Left kidney (tissue), 8 donors: ENCODE data around the gene ANKRA2. TPM values are rescaled to one million over a fixed set of nuclear protein-coding genes. Genes with fewer than 3 reads are reported as not detected.

Experiments used
- DNase-seq: peaks from one replicate; pipeline ENCODE4 v3.0.0-alpha.2; 2013
- long read RNA-seq, 8 donors: transcript quantifications; one replicate each; lab custom pipeline, GENCODE V29; 2026
- polyA plus RNA-seq: library from polyadenylated mRNA; unstranded; fragments of 120-200 nt; gene quantifications from one replicate; pipeline ENCODE4 v1.2.1, GENCODE V29; 2013; ENCODE audit not compliant: insufficient read length

Gene ANKRA2, protein sequence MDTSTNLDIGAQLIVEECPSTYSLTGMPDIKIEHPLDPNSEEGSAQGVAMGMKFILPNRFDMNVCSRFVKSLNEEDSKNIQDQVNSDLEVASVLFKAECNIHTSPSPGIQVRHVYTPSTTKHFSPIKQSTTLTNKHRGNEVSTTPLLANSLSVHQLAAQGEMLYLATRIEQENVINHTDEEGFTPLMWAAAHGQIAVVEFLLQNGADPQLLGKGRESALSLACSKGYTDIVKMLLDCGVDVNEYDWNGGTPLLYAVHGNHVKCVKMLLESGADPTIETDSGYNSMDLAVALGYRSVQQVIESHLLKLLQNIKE
- 67.6 TPM for polyA plus RNA-seq
- long read RNA-seq, donor 1, transcript ANKRA2-201 (9 exons, 2,063 nt): major isoform, 8 of 22 reads
- long read RNA-seq, donor 1, transcript ANKRA2-205 (2 exons, 573 nt): major isoform, 8 of 22 reads
- long read RNA-seq, donor 1, partial matches to known transcripts: 0 of 22 reads
- long read RNA-seq, donor 1, other reads (novel, unspliced or antisense): 0 of 22 reads
- long read RNA-seq, donor 2, transcript ANKRA2-205 (2 exons, 573 nt): major isoform, 20 of 41 reads
- long read RNA-seq, donor 2, transcript ANKRA2-201 (9 exons, 2,063 nt): minor isoform, 7 of 41 reads
- long read RNA-seq, donor 2, partial matches to known transcripts: 9 of 41 reads
- long read RNA-seq, donor 2, other reads (novel, unspliced or antisense): 0 of 41 reads
- long read RNA-seq, donor 3, transcript ANKRA2-205 (2 exons, 573 nt): major isoform, 16 of 27 reads
- long read RNA-seq, donor 3, partial matches to known transcripts: 0 of 27 reads
- long read RNA-seq, donor 3, other reads (novel, unspliced or antisense): 0 of 27 reads
- long read RNA-seq, donor 4, partial matches to known transcripts: 0 of 6 reads
- long read RNA-seq, donor 4, other reads (novel, unspliced or antisense): 0 of 6 reads
- long read RNA-seq, donor 5, transcript ANKRA2-208 (4 exons, 1,298 nt): minor isoform, 6 of 38 reads
- long read RNA-seq, donor 5, transcript ANKRA2-205 (2 exons, 573 nt): major isoform, 14 of 38 reads
- long read RNA-seq, donor 5, transcript ANKRA2-207 (4 exons, 730 nt): minor isoform, 5 of 38 reads
- long read RNA-seq, donor 5, transcript ANKRA2-201 (9 exons, 2,063 nt): minor isoform, 8 of 38 reads
- long read RNA-seq, donor 5, partial matches to known transcripts: 0 of 38 reads
- long read RNA-seq, donor 5, other reads (novel, unspliced or antisense): 0 of 38 reads
- long read RNA-seq, donor 6, transcript ANKRA2-205 (2 exons, 573 nt): major isoform, 8 of 20 reads
- long read RNA-seq, donor 6, partial matches to known transcripts: 0 of 20 reads
- long read RNA-seq, donor 6, other reads (novel, unspliced or antisense): 6 of 20 reads
- long read RNA-seq, donor 7, transcript ANKRA2-206 (2 exons, 447 nt): minor isoform, 6 of 39 reads
- long read RNA-seq, donor 7, transcript ANKRA2-201 (9 exons, 2,063 nt): minor isoform, 5 of 39 reads
- long read RNA-seq, donor 7, transcript ANKRA2-205 (2 exons, 573 nt): major isoform, 20 of 39 reads
- long read RNA-seq, donor 7, transcript ANKRA2-208 (4 exons, 1,298 nt): minor isoform, 5 of 39 reads
- long read RNA-seq, donor 7, partial matches to known transcripts: 0 of 39 reads
- long read RNA-seq, donor 7, other reads (novel, unspliced or antisense): 0 of 39 reads
- long read RNA-seq, donor 8, transcript ANKRA2-205 (2 exons, 573 nt): major isoform, 6 of 14 reads
- long read RNA-seq, donor 8, partial matches to known transcripts: 0 of 14 reads
- long read RNA-seq, donor 8, other reads (novel, unspliced or antisense): 0 of 14 reads

DNA sequence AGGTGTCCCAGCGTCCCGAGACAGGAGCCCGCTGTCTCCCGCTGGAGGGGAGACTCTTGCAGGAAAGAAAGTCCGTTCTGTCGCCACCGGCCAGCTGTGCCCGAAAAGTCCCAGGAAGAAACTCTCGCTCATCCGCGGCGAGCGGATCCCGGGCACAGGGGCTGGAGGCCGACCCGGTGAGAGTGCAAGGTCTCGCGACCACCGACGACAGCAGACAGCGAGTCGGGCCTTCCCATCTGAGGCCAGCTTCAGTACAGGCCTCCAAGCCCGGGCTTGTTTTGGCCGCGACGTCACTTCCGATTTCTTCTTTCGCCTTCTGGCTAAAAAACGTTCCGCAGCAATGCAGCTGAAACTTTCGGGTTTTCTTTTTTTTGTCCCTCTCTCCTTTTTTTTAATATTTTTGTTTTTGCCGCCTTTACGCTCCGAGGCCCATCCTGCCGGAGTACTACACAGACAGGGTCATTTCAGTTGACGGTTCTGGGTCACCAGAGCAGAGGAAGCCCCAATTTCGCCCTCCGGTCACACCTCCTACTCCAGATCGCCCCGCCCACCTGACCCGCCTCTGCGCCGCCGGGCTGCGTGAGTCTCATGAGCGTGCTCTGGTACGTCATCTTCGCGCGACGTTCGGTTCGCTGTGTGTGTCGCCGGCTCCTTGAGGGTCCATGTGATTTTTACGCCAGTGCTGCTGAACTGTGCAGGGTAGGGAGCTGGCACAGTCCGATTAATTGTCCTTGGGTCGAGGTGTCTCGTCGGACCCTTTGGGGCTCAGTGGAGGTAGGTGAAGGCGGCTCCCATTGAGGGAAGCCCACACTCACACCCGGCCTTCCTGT lies at the start of gene ANKRA2, which contains the start of gene UTP15:
TSS of gene ANKRA2 (minus strand) at position 501 of the 830 bp plus-strand sequence. CDS start 2,758 bp downstream, outside the sequence.
TSS of gene UTP15 (plus strand) at position 605 of the 830 bp plus-strand sequence. CDS start 1,602 bp downstream, outside the sequence.
- DNase-seq: peak; percentile 99

DNA sequence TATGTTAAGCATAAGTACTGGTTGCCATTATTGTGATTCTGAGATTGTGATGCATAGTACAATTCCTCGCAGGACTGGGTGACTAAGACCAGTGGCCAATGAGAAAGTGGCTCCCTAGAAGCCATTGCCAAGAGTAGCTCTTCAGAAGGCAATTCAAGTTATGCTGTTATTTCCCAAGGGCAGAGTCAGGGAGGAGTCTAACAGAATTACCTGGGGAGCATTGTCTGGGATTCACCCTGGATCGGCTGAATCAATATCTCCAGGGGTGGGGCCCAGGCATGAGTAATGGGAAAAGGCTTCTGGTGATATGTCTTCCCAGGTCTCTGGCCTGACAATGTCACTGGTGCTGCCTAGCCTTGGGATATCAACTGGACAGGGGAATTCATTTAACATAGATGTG lies 49.6 kb upstream of the ANKRA2 start:
- no peak for DNase-seq

DNA sequence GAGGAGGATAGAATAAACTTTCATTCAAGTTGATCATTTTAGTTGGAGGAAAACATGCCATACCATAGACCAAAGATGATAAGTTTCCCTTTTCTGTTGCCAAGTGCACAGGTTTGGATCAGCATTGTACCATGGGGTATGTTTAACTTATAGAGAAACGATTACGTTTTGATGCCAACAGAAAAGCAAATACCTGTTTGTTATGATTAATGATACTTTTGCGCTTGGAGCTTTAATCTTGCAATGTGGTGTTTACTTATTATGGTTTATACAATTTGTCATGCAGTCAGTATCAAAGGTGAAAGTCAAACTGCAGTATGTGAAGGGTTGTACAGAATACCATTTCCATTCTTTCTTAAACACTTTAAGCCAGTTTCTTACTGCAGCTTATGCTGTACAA lies 47.4 kb upstream of the ANKRA2 start:
- DNase-seq: no peak

DNA sequence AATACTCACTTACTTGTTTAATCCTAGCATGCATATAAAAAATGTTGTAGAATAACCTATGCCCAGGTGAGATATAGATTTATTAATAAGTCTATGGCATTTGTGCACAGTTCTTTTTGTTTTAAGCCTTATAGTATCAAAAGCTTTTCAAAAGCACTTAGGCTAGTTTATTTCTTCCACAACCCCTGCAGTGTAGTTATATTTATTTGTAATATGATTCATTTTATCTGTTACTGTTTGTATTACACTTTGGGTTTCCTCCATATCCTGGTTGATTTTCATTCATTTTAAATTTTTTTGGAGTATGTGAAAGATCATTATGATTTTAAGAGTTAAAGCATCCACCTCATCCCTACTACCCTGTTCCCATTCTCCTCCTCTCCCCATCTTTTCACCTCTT lies 41.8 kb upstream of the ANKRA2 start:
- DNase-seq: no peak

DNA sequence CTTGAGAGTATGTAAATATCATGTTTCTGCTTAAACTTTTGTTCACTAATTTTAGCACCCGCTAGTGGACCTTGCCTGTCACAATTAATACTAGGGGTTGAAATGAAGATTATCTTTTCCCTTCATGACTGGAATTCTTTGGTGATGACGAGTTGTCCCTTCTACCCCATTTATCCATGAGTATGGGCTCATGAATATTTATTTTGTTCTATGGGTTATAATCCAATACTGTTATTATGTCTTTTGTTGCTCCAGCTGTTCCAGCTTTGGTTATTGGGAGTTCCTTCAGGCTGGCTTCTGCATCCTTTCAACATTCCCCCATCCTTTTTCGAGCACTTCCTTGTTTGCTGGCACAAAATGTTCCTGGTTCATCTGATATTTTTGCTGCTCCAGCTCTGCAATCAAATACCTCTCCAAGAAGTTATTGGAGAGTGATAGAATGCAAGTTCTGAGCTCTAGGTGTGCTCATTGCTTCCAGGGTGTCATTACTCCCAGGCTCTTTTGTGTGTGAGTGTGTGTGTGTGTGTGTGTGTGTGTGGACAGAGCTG lies 40.8 kb upstream of the ANKRA2 start:
- no peak for DNase-seq

DNA sequence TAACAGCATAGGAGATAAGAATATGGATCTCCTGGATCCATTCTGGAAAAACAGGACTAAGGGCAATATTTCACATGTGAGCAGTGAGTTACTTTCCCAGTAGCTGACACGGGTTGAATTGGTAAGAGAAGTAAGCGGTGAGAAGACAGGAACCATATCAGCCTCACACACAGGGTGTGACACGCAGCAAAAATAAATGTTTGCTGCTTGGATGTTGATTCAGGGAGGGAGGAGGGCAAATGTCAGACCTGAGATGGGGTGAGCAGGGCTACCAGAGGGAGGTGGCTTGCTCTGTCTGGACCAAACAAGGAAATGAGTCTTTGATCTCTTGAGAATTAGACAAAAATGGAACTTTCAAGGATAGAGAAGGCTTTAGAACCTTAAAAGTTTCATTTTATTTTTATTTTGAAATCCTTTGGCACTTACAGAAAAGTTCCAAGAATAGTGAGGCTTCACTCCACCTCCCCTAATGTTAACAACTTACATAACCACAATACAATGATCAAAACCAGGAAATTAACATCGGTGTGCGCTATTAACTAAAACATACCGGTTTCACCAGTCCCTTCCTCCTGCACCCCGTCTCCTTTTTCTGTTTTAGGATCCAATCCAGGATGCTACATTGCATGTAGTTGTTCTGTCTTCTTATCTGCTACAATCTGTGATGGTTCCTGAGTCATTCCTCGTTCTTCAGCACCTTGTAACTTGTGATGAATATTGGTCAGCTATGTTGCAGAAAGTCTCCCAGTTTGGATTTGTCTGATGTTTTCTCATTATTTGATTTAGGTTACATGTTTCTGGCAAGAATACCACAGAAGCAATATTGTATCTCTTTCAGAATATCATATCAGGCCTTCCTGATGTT lies 40.0 kb upstream of the ANKRA2 start:
- no peak for DNase-seq

DNA sequence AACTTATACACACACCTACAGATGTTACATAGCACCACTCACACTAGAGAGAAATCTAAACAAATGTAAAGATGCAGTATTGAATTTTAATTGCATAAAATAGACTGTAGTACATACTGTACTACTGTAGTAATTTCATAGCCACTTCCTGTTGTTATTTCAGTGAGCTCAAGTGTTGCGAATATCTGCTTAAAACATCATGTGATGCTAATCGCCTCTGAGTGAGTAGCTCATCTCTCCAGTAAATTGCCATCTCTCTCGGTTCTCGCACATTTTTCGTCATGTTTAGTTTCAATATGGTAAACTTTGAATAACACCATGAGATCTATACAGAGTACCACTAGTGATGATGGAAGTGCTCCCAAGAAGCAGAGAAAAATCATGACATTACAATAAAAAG lies 38.6 kb upstream of the ANKRA2 start:
- no peak for DNase-seq

DNA sequence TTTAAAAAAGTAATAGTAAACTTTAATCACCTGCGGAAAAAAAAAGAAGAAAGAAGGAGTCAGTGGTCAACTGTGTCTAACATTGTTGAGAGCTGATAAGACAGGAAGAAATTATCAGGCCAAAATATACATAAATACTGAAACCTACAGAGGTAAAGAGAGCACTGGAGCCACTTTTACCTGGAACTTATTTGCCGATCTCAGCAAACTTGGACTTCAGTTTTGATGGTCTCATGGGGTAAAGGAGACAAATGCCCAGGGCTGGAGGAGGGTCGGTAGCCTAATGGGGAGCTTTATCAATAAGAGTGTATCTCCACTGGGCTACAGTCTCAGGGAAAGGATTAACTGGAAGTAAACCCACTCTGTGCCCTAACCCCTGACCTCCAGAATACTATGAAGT lies 33.9 kb upstream of the ANKRA2 start:
- no peak for DNase-seq

DNA sequence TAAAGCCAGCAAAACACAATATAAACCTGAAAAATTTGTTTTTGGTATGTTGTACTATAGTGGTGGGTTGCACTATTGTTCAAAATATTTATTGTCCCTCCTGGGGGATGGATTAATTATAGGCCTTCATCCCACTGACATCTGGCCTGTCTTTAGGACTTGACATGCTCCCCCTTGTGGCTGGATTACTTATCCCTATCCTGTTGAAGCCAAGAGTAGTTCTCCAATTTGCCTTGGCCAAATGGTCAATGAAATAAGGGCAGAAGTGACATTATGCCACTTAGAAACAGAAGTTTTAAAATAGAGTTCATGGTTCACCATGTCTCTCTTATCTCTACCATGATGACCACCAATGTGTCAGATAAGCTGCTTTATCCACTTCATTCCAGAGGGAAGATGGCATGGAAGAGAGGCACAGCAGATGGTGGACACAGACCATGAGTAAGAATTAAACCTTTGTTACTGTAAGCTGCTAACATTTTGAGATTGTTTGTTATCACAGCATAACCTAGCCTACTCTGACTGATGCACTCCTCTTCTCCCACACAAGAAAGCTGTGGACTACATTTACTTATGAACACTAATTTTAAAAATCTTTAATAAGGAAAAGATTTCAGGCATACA lies 31.4 kb upstream of the ANKRA2 start:
- no peak for DNase-seq

DNA sequence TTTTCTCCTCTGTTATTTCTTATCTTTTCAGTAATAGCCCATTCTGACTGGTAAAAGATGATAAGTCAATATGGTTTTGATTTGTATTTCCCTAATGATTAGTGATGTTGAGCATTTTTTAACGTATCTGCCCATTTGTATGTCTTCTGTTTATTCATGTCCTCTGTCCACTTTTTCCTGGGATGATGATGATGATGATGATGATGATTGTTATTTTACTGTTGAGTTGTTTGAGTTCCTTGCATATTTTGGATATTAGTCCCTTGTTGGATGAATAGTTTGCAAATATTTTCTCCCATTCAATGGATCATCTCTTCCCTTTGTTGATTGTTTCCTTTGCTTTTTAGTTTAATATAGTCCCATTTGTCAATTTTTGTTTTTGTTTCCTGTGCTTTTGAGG lies 27.1 kb upstream of the ANKRA2 start:
- DNase-seq: no peak

DNA sequence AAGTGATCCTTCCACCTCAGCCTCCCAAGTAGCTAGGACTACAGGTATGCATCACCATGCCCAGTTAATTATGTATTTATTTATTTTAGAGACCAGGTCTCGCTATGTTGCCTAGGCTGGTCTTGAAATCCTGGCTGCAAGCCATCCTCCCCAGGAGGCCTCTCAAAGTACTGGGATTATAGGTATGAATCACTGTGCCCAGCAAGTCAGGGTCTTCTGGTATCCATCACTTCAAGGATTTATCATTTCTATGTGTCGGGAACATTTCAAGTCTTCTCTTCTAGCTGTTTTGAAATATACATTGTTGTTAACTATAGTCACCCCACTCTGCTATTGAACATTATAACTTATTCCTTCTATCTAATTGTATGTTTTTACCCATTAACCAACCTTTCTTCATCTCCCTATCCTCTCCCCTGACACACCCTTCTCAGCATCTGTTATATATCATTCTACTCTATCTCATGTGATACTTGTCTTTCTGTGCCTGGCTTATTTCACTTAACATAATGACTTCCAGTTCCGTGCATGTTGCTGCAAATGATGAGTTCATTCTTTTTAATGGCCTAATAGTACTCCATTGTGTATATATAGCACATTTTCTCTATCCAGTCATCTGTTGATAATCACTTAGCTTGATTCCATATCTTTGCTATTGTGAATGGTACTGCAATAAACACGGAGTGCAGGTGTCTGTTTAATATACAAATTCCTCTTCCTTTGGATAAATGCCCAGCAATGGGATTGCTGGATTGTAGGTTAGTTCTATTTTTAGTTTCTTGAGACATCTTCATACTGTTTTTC lies 26.5 kb upstream of the ANKRA2 start:
- no peak for DNase-seq

DNA sequence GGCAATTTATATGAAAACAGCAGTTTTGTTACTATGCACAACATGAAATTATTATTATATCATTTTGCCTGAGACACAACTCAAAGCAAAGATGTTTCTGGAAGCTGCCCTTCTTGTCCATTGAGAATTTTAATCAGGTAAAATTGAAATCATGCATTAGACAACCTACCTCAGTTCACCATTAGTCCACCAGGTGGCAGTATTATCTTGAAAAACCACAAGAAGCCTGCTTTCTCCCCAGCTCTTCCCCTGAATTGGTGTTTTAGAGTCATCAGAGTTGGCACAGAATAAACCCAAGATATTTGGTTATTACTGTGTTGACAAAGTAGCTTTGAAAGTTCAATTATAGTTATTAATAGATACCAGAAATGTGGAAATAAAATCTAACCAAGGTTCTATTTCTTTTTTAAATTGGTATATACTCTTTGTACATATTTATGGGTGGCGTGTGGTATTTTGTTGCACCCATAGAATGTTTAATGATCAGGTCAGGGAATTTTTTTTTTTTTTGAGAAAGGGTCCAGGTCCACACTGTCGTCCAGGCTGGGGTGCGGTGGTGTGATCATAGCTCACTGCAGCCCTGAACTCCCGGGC lies 25.8 kb upstream of the ANKRA2 start:
- DNase-seq: peak; percentile 75

DNA sequence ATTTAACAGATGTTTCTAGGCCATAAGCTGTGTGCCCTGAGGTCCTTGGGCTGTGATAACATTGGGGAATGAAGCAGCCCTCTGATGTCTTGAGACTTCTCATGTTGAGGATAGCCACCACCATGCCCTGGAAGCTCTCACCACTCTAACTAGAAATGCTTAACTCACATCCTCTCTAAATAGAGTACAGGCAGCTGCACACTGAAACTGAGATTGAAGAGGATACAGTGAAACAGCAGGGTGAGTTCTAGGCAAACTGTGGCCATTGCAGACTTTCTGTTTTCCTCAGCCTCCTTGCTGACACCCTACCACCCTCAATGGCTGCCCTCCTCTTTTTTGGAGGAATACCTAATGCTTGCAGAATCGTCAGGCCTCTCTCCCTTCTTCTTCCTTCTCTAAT lies 22.5 kb upstream of the ANKRA2 start:
- DNase-seq: no peak

DNA sequence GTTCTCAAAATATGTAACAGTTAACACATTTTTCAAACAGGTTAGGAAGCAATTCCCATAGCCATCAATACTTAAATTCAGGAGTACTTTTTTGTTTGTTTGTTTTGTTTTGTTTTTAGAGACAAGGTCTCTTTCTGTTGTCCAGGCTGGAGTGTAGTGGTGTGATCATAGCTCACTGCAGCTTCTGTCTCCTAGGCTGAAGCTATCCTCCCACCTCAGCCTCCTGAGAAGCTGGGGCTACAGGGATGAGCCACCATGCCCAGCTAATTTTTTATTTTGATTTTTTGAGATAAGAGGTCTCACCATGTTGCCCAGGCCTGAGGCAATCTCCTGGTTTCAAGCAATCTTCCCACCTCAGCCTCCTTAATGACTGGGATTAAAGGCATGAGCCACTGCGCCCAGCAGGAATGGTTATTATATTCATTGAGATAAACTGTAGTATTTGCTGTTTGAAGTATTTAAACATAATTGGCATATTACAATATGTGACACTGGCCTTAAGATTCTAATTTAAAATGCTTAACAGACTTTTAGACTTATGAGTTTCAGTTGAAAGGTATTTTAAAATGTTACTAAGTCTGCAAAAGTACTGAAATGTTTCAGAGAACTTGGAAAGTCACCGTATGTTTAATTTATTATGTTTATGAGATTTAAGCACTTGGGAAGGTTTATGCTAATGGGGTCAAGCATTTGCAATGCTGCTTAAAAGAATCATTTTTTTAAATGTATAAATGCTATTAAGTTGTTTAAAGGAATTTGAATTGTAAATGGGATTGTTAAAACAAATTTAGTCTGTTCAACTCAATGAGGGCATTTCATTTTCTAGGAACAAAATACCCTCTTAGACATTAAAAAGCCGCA lies 17.1 kb upstream of the ANKRA2 start:
- no peak for DNase-seq

DNA sequence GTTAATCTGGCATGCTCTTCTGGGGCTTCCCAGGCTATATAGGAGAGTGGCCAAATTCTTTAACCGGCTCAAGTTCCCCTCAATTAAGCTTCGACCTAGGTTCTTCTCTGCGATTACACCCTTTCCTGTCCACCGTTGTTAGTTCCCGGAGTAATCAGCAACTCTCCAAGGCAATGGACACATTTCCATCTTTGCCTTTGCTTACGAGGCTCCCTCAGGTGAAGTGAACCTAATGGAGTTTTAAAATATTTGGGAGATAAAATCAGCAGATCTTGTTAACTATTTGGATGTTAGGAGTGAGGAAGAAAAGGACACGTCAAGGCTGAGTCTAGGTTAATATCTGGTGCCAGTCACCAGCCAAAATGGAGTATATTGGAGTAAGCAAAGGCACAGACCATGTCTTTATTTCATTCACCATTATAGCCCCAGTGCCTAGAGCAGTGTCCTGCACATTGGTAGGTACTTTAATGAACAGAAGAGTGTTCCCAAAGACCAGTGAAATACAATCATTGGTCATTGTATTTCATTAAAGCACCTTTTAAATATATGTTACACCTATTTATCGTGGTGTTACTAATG lies 619 bp upstream of the ANKRA2 start:
- DNase-seq: no peak

DNA sequence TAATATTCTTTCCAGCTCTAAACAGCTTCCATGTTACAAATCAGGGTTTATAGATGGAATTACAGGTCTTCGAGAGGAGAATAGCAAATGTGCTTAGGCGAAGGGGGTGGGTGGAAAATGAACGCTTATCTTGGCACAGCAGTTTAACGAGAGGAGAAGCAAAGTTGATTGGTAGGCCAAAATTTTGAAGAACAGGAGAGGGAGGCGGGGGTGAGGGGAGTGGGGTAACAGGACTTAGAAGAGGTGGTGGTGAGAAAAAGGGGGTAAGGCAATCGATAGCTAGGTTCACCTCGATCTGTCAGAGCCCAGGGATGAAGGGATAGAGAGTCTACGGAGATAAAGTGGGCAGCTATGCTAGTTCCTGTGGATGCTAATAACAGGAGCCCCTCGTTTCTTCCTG lies 764 bp downstream of the ANKRA2 start:
- peak; percentile 18 for DNase-seq
